ENCODE results near the gene TGFB2.

The TGFB2 gene

DNA sequence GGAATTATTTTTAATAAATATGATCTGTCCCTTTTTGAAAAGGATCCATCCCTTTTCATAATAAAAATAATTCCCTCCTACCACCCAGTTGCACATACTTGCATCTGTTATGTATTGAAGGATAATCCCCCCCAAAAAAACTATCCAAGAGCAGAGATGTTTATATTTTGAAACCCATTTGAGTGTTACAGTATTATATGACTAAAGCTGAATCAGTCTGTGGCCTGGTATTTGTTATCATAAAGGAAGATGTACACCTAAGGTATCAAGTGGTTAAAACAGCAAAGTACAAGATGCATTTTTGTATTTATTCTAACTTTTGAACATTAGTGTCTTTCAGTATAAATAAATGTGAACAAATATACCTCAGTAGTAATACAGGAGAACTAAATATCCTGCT, 12.7 kb upstream of the TGFB2 start:
- no peak for DNase-seq (ENCODE audit: low read depth in 2 of 2)

DNA sequence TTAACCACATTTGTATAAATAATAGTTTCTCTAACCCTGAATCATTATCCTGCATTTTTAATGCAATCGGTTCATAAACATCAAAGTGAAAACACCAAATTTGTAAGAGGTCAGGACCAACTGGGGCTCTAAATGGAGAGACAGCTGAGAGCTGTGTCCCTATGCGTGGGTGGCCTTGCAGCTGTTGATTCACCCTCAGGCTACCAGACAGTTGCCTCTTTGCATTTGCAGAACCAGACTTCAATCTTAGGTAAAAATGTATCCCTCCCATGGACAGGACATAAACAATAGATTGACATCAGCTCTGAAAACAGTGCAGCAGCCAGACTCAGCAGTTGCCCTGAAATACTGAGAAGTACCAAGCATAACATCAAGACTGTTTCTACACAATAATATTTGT, 8.8 kb upstream of the TGFB2 start:
- no peak for DNase-seq (ENCODE audit: low read depth in 2 of 2)

DNA sequence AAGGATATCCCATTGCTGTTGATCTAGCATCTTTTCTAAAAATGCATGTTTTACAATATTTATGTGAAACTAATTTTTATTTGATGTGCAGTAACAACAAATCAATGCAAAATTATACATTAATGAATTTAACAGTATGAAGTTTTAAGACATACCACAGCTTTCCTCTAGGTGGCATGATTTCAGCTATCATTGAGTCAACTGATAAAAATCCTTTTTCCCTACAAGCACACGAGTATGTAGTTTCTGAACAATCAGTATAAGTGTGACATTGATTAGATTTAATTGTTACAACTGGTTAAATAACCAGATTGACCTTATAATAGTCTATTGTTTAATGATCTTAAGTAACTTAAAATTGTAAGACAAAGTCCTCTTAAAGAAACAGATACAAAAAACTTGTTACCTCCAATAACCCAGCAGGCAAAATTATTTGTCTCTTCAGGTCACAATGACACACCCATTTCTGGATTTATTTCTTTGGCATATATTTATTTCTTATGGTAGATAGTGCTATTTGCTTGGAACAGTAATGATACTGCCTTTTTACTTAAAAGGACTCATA, 5.8 kb upstream of the TGFB2 start:
- DNase-seq (ENCODE audit: low read depth in 2 of 2) = no peak

DNA sequence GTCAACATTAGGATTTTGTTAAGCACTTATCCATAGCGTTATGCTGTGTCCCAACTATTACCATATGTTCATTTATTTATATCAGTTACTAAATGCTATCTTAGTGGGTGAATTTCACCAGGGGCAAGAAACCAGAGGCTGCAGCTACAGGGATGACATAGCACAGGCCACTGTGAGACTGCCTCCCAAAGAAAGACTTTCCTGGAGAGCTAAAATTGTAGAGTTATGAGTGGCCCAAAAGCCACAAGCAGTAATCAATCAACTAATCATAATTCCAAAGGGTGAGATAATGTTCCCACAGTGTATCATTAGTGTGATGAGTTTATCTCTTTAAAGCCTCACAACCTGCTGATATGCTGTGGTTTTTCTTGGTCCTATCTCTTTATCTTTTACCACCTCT, 3.8 kb upstream of the TGFB2 start:
- DNase-seq (ENCODE audit: low read depth in 2 of 2) = no peak

DNA sequence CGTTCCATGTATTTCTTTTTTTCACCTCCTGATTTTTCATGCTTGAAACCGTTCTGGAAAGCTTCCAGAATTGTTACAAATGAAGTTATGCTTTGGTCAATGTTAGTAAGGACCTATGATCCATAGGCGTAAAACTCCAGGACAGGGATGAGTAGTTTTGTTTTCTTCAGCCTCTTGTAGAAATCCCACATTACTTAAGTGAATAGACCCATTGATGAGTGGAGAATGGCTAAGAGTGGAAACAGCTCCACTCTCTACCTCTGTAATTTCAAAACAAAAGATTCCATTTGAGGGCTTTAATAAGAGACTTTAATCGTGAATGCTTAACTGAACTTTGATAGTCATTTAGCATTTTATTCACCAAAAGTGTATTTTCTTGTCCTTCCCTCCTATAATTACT, 3.0 kb upstream of the TGFB2 start:
- DNase-seq (ENCODE audit: low read depth in 2 of 2) = no peak

DNA sequence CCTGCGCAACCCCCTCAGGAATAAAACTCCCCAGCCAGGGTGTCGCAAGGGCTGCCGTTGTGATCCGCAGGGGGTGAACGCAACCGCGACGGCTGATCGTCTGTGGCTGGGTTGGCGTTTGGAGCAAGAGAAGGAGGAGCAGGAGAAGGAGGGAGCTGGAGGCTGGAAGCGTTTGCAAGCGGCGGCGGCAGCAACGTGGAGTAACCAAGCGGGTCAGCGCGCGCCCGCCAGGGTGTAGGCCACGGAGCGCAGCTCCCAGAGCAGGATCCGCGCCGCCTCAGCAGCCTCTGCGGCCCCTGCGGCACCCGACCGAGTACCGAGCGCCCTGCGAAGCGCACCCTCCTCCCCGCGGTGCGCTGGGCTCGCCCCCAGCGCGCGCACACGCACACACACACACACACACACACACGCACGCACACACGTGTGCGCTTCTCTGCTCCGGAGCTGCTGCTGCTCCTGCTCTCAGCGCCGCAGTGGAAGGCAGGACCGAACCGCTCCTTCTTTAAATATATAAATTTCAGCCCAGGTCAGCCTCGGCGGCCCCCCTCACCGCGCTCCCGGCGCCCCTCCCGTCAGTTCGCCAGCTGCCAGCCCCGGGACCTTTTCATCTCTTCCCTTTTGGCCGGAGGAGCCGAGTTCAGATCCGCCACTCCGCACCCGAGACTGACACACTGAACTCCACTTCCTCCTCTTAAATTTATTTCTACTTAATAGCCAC, 696 bp downstream of the TGFB2 start:
- DNase-seq (ENCODE audit: low read depth in 2 of 2) = no peak

DNA sequence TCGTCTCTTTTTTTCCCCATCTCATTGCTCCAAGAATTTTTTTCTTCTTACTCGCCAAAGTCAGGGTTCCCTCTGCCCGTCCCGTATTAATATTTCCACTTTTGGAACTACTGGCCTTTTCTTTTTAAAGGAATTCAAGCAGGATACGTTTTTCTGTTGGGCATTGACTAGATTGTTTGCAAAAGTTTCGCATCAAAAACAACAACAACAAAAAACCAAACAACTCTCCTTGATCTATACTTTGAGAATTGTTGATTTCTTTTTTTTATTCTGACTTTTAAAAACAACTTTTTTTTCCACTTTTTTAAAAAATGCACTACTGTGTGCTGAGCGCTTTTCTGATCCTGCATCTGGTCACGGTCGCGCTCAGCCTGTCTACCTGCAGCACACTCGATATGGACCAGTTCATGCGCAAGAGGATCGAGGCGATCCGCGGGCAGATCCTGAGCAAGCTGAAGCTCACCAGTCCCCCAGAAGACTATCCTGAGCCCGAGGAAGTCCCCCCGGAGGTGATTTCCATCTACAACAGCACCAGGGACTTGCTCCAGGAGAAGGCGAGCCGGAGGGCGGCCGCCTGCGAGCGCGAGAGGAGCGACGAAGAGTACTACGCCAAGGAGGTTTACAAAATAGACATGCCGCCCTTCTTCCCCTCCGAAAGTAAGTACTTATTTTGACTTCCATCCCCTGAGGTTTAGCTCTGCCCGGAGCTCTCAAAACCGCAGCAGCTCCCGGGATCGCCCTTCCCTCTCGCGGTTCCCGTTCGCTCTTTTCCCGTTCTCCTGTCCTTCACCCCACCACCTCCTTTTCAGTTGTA, 1.5 kb downstream of the TGFB2 start:
- no peak for DNase-seq (ENCODE audit: low read depth in 2 of 2)

DNA sequence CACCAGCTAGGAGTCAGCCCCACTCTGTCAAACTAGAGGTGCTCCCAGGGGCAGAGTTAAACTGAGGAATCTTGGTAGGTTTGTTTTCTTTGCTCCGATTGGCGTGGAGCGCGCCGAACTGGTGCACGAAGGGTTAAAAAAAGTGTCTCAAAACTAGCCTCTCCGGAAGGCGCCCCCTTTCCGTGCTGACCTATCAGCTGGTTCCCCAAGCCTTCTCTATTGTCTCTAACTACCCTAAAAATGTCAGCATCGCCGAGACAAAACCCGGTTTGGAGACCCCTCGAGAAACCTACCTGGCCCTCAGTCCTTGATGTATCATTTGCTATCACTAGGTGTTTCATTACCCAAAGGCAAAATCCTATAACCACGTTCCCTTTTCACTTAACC, 2.2 kb downstream of the TGFB2 start:
- no peak for DNase-seq (ENCODE audit: low read depth in 2 of 2)

DNA sequence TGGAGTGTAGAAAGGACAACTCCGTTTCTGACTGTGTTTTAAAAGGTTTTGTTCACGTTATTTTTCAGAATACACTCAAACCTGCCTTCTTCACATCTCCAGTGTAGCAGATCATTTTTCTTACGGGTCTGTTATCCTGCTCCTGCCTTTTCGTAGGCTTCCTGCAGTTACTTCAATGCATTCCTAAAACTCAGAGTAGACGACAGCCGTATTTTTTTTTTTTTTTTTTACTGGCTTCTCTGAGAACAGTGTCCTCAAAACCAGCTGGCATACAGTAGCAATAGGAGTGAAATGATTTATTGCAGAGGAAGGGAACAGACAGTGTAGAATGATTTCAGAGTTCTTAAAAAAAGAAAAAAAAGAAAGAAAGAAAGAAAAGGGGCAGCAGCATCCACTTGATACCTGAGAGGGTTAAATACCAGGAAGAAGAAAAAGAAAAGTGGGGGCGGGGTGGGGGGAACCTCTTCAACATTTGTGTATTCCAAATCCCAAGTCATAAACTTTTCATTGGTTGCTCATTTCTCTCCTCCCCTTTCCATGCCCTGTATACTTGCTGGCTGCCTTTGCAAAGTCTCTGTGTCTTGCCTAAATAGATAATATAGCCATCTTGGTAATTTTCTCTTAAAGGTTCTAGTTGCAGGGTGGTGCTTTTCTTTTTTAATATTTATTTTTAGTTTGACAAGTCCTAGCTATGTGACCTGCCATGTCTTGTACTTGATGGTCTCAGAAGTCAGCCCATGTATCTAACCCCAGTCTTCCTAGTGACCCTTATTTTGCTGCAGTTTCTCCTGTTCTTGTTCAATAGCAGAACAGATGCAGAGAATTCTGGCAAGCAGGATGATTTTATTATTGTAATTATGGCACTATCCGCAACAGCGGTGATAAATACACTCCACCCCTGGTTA, 2.8 kb downstream of the TGFB2 start:
- DNase-seq (ENCODE audit: low read depth in 2 of 2) = no peak

DNA sequence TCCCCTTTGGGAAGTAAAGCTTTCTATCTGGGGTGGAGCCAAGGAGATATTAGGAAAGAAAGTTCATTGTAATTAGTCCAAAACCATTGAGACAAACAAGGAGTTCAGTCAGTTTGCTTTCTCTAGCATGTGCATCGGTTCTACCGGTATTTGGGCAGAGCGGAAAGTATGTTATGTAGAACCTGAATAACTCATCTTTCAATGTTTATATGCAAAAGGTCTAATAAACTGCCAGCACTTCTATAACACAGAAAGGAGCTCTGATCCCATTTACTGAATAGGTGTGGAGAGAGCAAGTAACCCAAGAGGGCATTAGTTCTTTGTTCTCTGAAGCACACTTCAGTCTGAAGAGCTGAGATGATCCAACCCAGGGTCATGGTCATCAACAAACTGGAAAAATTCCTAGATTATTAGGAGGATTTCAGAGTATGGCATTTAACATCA, 3.5 kb downstream of the TGFB2 start:
- DNase-seq (ENCODE audit: low read depth in 2 of 2) = no peak

DNA sequence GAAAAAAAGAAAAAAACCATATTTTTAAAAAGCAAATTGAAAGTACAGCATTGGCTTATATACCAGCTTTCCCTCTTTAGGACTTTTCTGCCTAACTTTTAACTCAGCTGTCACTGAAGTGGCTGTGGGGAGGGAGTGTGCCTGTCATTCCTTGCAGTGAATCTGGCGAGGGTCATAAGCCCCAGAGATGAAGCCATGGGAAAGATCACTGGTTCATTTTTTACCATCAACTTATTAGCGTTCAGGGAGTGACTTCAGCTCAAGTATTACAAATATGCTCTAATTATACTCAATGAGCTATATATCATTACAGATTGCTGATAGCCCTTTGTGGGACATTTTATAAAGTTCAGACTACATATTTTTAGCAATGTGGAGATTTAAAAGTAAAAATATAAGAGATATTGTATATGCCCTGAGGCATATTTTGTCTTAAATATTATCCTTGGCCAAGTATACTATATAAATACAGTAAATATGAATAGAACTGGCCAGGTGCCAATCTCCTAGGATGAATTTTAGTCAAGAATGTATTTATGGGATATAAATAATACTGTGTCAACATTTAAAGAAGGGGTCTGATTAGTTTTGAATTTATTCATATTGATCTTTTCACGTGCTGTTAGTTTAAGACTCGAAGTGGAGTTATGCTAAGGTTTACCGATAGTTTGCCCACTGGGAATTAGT, 4.4 kb downstream of the TGFB2 start:
- no peak for DNase-seq (ENCODE audit: low read depth in 2 of 2)

DNA sequence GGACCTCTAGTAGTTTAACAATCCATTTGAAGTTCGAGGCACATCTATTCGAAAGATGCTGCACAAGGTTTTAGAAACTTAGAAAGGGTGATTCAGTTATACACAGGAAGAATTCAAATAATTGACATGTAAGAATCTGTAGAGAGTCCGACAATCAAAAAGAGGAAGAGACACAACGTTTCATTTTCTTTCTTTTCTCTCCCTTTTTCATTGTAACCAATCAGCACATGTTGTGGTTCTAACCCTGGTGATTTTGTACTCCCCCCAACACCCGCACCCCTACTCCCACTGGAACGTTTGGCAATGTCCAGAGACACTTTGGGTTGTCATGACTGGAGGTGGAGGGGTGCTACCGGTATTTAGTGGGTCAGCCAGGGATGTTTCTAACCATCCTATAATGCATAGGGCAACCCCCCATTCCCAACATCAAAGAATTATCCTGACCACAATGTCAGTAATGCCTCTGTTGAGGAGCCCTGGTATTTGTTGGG, 4.9 kb downstream of the TGFB2 start:
- no peak for DNase-seq (ENCODE audit: low read depth in 2 of 2)

DNA sequence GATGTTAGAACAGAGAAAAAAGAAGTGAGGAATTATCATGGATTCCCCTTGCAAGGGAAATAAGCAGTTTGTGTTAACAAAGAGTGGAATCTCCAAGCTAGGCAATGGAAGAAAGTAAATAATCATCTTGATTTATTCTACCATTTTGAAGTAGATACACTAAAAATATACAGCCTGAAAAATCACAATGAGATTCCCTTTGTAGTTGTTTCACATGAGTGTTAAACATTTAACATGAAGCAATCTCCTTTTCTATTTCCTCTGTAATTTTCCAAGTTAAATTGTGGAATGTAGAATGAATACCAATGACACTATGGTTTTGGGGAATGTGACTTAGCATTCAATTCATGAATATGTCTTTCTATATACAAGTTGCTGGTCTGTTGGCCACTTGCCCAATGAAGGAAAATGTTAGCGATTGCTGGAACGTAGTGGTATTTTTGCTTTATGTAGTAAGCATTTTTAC, 5.7 kb downstream of the TGFB2 start:
- DNase-seq (ENCODE audit: low read depth in 2 of 2) = no peak

DNA sequence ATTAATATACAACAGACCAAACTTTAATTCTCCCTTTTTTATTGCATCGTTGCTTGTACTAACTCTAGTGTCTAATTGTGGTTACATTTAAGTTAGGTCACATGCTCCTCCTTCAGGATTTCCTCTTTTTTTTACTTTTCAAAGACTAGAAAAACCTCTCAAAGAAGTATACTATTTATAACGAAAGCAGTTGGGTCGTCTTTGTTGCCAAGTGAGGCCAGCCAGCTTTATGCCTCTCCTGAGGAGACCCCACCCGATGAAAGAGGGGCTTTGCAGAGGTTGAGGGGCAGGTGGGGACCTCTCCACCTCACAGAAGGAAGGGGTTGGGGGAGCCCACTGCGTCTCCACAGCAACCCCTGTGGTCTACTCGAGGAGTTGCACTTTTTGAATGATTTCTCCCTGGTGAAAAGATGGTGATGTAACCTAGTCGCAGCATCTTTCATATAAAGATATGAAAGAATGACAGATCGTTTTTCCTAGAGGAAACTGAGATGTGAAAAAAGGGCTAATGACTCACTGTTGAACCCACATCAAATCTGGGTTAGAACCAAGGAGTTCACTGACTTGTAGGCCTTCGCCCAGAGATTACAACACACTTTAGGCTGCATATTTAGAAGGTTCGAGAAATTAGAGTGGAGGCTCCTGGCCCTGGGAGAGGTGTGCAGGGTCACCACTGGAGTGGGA, 6.4 kb downstream of the TGFB2 start:
- no peak for DNase-seq (ENCODE audit: low read depth in 2 of 2)

DNA sequence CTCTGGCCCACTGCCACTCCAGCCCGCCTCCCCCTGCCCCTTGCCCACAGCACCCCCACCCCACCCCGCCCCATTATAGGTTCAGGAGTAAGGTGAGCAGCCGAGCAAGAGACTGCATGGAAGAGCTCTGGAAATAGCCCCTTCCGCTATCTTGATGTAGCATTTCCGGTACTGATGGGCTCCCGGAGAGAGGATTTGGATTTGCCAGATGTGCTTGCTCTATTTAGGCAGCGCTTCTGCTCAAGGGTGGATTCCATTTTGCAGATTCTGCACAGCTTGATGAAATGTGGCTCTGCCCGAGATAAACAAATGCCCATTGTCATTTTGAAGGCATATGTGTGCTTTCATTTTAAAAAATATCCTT, 6.9 kb downstream of the TGFB2 start:
- no peak for DNase-seq (ENCODE audit: low read depth in 2 of 2)

DNA sequence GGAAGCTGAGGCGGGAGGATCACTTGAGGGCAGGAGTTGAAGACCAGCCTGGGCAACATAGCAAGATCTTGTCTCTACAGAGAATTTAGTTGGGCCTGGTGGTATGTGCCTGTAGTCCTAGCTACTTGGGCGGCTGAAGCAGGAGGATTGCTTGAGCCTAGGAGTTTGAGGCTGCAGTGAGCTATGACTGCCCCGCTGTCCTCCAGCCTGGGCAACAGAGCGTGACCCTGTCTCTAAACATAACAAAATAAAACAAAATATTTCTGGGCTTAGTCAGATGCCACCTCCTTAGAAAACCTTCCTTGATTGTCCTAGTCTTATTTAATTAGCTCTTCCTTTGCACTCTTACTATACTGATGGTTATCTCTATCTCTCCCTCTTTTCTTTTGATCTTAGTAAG, 8.5 kb downstream of the TGFB2 start:
- DNase-seq (ENCODE audit: low read depth in 2 of 2) = no peak

DNA sequence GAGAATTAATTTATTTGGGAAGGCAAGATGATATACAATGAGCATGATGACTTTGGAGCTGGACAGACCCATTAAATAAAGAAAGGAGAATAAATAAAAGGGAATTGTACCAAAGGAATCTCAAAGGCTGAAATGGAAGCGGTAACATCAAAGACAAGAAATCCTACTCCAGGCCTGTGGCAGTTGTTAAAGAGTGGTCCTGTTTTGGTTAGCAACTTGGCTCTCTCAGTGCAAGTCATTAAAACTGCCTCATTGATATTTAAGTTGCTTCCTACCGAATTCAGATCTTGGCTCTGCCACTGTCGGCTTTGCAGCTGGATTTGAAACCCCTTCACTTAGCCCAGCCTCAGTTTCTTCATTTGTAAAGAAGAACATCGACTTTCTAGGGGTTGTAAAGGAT, 10.1 kb downstream of the TGFB2 start:
- no peak for DNase-seq (ENCODE audit: low read depth in 2 of 2)

DNA sequence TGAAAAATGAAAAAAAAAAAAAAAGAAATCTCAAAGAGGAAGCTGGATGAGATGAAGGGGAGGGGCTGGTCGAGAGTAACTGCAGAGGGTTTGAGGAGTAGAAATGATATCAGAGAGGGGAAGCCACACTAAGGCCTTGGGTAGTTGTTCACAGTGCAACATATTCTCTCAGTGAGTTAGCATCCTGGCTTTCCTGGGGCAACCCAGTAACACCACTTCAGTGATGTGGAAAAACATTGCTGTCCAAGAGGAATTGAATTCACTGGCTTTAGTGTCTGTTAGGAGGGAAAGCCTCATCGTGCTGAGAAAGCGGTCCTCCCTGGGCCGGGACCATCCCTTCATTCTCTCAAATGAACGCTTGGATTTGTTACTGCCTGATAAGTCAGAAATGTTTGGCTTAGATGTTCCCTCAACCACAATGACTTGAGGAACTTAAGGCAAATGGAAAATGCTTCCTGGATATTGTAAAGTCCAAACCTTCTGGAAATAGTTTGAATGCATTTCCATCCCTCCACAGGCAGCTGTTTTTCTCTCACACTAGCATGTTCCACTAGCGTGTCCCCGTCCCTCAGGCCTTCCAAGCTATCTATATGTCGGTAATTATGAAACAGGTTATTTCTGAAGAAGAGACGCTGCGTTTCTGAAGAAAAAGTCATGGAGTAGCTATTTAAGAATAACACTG, 12.2 kb downstream of the TGFB2 start:
- no peak for DNase-seq (ENCODE audit: low read depth in 2 of 2)

DNA sequence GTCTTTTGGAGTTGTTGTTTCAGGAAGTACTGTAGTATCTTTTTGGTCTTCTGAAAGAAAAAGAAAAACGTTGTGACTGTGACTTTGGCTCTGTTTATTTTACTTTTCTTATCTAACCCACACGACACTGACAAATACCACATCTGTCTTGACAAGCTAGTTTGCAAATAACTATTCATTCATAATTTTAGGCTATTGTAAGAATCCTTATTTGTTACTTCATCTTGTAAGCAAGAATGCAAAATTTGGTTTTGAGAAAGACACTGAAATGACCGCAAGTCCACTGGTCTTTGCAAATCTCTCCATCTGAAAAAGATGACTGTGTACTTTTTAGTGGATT, 12.7 kb downstream of the TGFB2 start:
- no peak for DNase-seq (ENCODE audit: low read depth in 2 of 2)
